Fibroblast of skin of abdomen (primary cell): ENCODE results near the gene IDH1.

Experiments used
- DNase-seq: peaks from one replicate; pipeline ENCODE4 v3.0.0-alpha.2; 2013

The IDH1 gene

GRCh38 chr2:208208335-208209085 is 46.4 kb downstream of the IDH1 start:
- no peak for DNase-seq

GRCh38 chr2:208207769-208208168 is 47.1 kb downstream of the IDH1 start:
- DNase-seq: no peak

DNA sequence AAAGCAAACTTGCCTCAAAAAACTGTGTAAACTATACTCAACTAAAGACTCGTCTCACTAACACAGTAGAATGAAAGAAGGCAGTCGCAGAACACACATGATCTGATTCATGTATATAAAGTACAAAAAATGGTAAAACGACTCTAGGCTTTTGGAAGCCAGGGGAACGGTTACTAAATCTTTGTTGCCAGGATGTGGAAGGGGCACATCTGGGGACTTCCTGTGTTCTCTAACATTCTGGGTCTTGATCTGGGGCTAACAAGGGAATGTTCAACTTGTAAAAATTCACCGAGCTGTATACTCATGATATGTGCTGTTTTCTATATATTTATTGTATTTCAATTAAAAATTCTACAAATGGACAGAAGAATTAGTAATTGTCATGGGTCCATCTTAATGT is 50.7 kb downstream of the IDH1 start:
- DNase-seq: no peak

DNA sequence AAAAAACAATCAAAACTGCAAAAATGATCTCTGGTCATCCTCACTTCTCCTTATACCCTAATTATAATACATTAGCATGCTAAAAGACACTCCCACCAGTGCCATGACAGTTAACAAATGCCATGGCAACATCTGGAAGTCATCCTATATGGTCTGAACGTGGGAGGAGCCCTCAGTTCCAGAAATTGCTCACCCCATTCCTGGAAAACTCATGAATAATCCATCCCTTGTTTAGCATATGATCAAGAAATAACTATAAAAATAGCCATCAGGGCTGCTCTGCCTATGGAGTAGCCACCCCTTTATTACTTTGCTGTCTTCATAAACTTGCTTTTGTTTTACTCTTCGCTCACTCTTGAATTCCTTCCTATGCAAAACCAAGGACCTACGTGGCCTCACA is 59.3 kb downstream of the IDH1 start:
- DNase-seq: peak; percentile 8

DNA sequence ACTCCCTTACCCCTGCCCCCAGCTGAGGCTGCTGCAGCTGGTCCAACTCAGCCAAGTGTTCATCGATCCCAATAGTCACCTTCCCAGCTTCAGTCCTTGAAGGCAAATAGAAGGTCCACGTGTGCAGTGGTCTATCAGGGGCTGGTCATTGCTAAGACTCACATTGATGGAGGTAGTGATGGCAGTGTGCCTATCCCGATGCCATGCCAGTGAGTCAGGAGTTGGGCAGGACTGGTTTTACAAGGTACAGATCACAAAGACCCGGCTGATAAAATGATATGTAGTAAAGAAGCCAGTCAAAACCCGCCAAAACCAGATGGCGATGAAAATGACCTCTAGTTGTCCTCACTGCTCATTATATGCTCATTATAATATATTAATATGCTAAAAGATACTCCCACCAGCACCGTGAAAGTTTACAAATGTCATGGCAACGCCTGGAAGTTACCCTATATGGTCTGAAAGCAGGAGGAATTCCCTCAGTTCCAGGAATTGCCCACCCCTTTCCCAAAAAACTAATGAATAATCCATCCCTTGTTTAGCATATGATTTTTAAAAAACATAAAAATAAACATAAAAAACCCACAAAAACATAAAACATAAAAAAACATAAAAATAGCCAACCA is 62.1 kb downstream of the IDH1 start:
- no peak for DNase-seq

DNA sequence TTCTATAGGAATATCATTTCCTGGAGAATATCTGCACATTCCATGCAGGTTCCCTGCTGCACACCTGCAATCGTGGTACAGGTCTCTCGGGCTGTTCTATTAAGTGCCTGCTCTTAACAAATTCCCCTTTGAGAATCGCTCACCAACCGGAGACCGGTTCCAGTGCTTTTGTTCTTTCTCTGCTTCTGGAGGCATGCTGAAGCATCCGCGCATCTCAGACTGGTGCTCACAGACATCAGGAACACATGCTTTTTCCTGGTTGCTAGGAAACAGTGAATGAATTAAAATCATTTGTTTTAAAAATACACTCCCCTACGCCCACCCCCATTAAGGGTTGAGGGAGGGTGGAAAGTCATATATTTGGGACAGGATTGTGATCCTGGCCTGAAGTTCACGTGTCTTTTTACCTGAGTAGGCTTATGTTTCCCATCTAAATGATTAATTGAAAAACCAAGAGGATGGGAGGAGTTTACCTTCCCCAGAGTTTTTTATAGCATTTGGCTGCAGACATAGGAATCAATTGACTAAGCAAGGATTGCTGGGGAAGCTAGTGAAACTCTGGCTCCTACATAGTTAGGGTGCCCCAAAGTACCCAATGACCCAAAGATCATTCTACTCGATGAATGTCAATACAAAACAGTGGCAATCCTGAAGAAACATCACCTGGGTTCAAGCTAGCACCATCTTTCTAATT is 64.9 kb downstream of the IDH1 start, which contains the start of gene C2orf80:
C2orf80 (minus strand) TSS at position 221 of the 694 bp plus-strand sequence. CDS start 3,044 bp downstream, outside the sequence.
- DNase-seq: no peak

- DNase-seq: no peak
Measured at GRCh38 chr2:208189069-208189809, 65.6 kb downstream of the IDH1 start.

DNA sequence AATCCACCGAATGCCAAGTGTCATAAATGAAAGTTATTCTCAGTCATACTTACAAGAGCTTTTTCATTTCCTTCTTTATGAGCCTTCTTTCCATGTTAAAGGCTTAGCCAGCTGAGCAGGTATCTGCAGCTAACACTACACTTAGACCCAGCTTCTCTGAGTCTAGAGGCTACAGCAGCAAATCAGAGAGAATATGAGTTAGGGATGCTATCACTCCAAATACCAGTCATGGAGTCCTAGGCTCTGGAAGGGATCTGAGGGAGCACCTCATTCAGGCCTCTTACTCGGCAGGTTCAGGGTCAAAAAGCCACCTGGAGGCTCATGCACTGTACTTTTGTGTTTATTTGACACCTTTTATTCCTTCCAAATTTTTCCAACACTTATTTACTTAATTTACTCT is 68.0 kb downstream of the IDH1 start:
- DNase-seq: no peak

- DNase-seq: no peak
Measured at GRCh38 chr2:208186465-208186864, 68.4 kb downstream of the IDH1 start.
